SU-DHL-6 (cell line): Measurements from ENCODE around the gene KIF21B.

Source experiments
- EZH2phosphoT487 ChIP-seq: fragments of 200-600 bp; sonication (generic), shearing (Covaris generic); conservative IDR thresholded peaks from 2 replicates; pipeline ENCODE4 v1.6.1; 2018; ENCODE audit warnings: mild to moderate bottlenecking, antibody characterized with exemption, low read length, moderate library complexity, mixed read lengths
- TF ChIP-seq, protein P1 (sequence below): fragments of 200-600 bp; sonication (generic); IDR thresholded peaks from one replicate; pipeline ENCODE4 v1.5.1; 2017; ENCODE audit warnings: antibody characterized with exemption, mild to moderate bottlenecking, low read length, moderate library complexity; ENCODE audit not compliant: insufficient read depth, poor library complexity, severe bottlenecking

DNA sequence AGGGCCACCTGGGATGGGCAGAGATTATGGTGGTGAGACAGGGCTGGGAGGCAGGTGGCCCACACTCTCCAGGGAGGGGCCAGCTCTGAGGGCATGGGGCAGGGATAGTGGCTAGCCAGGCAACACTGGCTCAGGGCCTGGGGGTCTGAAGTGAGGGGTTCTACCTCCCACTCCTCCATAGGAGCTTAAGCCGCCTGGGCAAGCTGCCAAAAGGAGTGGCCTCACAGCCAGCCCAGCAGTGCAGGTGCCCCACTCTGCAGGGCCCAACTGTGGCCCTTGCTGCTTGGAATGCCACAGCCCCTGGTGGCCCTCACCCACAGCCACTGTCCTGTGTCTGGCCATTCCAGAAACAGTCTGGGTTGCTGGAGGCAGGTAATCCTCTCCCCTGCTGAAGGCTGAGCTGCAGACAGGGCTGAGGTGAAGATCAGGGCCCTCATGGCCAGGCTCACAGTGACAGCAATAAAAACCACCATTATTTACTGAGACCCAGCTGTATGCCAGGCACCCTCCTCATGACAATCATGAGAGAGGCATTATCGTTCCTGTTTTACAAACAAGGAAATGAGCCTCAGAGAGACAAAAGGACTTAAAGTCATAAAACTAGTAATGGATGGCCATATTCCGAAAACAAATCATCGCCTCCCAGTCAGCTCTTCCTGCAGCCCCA is 31.0 kb downstream of the KIF21B start:
- TF ChIP-seq, protein P1, sequence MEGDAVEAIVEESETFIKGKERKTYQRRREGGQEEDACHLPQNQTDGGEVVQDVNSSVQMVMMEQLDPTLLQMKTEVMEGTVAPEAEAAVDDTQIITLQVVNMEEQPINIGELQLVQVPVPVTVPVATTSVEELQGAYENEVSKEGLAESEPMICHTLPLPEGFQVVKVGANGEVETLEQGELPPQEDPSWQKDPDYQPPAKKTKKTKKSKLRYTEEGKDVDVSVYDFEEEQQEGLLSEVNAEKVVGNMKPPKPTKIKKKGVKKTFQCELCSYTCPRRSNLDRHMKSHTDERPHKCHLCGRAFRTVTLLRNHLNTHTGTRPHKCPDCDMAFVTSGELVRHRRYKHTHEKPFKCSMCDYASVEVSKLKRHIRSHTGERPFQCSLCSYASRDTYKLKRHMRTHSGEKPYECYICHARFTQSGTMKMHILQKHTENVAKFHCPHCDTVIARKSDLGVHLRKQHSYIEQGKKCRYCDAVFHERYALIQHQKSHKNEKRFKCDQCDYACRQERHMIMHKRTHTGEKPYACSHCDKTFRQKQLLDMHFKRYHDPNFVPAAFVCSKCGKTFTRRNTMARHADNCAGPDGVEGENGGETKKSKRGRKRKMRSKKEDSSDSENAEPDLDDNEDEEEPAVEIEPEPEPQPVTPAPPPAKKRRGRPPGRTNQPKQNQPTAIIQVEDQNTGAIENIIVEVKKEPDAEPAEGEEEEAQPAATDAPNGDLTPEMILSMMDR = no peak
- TF ChIP-seq EZH2phosphoT487 = no peak
